AG04450 (cell line): ENCODE measurements around the gene OR52N1. TPM values are rescaled to one million over a fixed set of nuclear protein-coding genes. Genes with fewer than 3 reads are reported as not detected.

ENCODE experiments used
- CTCF ChIA-PET: fragments of 300-600, 350-600 bp; formaldehyde crosslinking; extraction: SDS; loops from one replicate; lab custom pipeline; 2022; ENCODE audit warnings: antibody characterized with exemption, inconsistent platforms; lab: Charles Lee
- POLR2A ChIA-PET: fragments of 350-600 bp; formaldehyde crosslinking; extraction: SDS; loops from one replicate; lab custom pipeline; 2021; ENCODE audit warnings: antibody characterized with exemption, inconsistent platforms; lab: Yijun Ruan, JAX
- DNase-seq: peaks from one replicate; pipeline ENCODE4 v3.0.0-alpha.2; 2011; ENCODE audit warnings: low read depth, low spot score
- H3K27ac ChIP-seq: one replicate; pipeline ENCODE4 v1.5.1; 2012; ENCODE audit warnings: low read depth, low read length, control low read depth
- H3K27me3 ChIP-seq: one replicate; pipeline ENCODE4 v1.6.0; 2012; ENCODE audit warnings: low read length; ENCODE audit not compliant: control insufficient read depth, insufficient read depth
- H3K4me3 ChIP-seq: 2 replicates; pipeline ENCODE4 v1.5.1; 2011; ENCODE audit warnings: mild to moderate bottlenecking, low read depth, low read length, control low read depth
- H3K9me3 ChIP-seq: 2 replicates; pipeline ENCODE4 v1.5.1; 2012; ENCODE audit warnings: low read length; ENCODE audit not compliant: control insufficient read depth, insufficient read depth
- polyA plus RNA-seq: library from polyadenylated mRNA; depleted of rRNA; stranded (reverse); fragments of >200 nt; gene quantifications from 2 replicates; pipeline ENCODE4 v1.2.3, GENCODE V29; 2011; rRNA removed
- TF ChIP-seq, protein P1 (sequence below): IDR thresholded peaks from 2 replicates; pipeline ENCODE4 v1.5.1; 2011; ENCODE audit warnings: low read depth, low read length, control low read depth, inconsistent platforms

The OR52N1 gene
- polyA plus RNA-seq, 1 experiment = not detected

DNA sequence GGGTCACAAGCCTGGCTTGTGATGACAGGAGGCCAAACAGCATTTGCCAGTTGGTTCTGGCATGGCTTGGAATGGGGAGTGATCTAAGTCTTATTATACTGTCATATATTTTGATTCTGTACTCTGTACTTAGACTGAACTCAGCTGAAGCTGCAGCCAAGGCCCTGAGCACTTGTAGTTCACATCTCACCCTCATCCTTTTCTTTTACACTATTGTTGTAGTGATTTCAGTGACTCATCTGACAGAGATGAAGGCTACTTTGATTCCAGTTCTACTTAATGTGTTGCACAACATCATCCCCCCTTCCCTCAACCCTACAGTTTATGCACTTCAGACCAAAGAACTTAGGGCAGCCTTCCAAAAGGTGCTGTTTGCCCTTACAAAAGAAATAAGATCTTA, 54.0 kb downstream of the OR52N1 start:
- ChIA-PET CTCF (no interaction called here), POLR2A (no interaction called here)
- Histone ChIP-seq H3K27me3 (no peaks in the 10 kb centered on the region), H3K4me3 (no peak overlapping the region), H3K27ac (no peak overlapping the region), H3K9me3 (no peaks in the 10 kb centered on the region)
- DNase-seq = peak; percentile 2
- TF ChIP-seq, protein P1, sequence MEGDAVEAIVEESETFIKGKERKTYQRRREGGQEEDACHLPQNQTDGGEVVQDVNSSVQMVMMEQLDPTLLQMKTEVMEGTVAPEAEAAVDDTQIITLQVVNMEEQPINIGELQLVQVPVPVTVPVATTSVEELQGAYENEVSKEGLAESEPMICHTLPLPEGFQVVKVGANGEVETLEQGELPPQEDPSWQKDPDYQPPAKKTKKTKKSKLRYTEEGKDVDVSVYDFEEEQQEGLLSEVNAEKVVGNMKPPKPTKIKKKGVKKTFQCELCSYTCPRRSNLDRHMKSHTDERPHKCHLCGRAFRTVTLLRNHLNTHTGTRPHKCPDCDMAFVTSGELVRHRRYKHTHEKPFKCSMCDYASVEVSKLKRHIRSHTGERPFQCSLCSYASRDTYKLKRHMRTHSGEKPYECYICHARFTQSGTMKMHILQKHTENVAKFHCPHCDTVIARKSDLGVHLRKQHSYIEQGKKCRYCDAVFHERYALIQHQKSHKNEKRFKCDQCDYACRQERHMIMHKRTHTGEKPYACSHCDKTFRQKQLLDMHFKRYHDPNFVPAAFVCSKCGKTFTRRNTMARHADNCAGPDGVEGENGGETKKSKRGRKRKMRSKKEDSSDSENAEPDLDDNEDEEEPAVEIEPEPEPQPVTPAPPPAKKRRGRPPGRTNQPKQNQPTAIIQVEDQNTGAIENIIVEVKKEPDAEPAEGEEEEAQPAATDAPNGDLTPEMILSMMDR = no peak

Other genes with a start within 250 kb of the OR52N1 start
- 0.10 TPM in 1 of 2 replicates, not detected in the other for gene OR52H1, start 242.7 kb downstream of the OR52N1 start, polyA plus RNA-seq
- not detected in 2 replicates for gene OR52B6, start 210.4 kb downstream of the OR52N1 start, polyA plus RNA-seq
- 5.7 and 6.8 TPM in 2 replicates for gene TRIM6, start 194.6 kb downstream of the OR52N1 start, polyA plus RNA-seq
- 12.8 and 18.3 TPM in 2 replicates for gene TRIM34, start 166.3 kb downstream of the OR52N1 start, polyA plus RNA-seq
- gene TRIM5, start 106.2 kb downstream of the OR52N1 start, polyA plus RNA-seq = 46.3 and 53.3 TPM in 2 replicates
- gene TRIM22, start 101.5 kb downstream of the OR52N1 start, polyA plus RNA-seq = 79.9 and 100 TPM in 2 replicates
- gene OR56B1, start 54.8 kb downstream of the OR52N1 start, polyA plus RNA-seq = not detected in 2 replicates
- gene OR52N4, start 37.0 kb downstream of the OR52N1 start, polyA plus RNA-seq = not detected in 2 replicates
- not detected in 2 replicates for gene OR52N5, start 7.9 kb downstream of the OR52N1 start, polyA plus RNA-seq
- gene OR52N2, start 17.7 kb upstream of the OR52N1 start, polyA plus RNA-seq = not detected in 2 replicates
- gene OR52E6, start 50.6 kb upstream of the OR52N1 start, polyA plus RNA-seq = not detected in 2 replicates
- gene OR52E8, start 66.4 kb upstream of the OR52N1 start, polyA plus RNA-seq = not detected in 2 replicates
- not detected in 2 replicates for gene OR52E4, start 89.4 kb upstream of the OR52N1 start, polyA plus RNA-seq
- not detected in 2 replicates for gene OR52E5, start 101.9 kb upstream of the OR52N1 start, polyA plus RNA-seq
- gene OR56A3, start 151.0 kb upstream of the OR52N1 start, polyA plus RNA-seq = not detected in 2 replicates
- not detected in 2 replicates for gene OR56A5, start 177.2 kb upstream of the OR52N1 start, polyA plus RNA-seq
- gene OR52L1, start 195.7 kb upstream of the OR52N1 start, polyA plus RNA-seq = not detected in 2 replicates
- not detected in 2 replicates for gene OR56A4, start 215.7 kb upstream of the OR52N1 start, polyA plus RNA-seq
- not detected in 2 replicates for gene OR56A1, start 239.5 kb upstream of the OR52N1 start, polyA plus RNA-seq